Astrocyte (in vitro differentiated cells and primary cell): ENCODE data around the gene RIT2.

Experiments
- CTCF ChIP-seq: IDR thresholded peaks from 2 replicates; pipeline ENCODE4 v1.5.1; 2011; ENCODE audit warnings: low read depth, mild to moderate bottlenecking, inconsistent platforms, low read length, moderate library complexity; ENCODE audit not compliant: insufficient read depth
- EZH2 ChIP-seq: IDR thresholded peaks from 2 replicates; pipeline ENCODE4 v1.6.1; 2012; ENCODE audit warnings: mild to moderate bottlenecking, low read length, inconsistent platforms; ENCODE audit not compliant: insufficient read depth

- TF ChIP-seq CTCF (no peak), EZH2 (no peak)
These were observed 108.1 kb downstream of the RIT2 start for GRCh38 chr18:43007365-43007764.
